ENCODE results near the gene TMEM120B.
A peak's percentile ranks its signal among the peaks of the same experiment; 100 is the strongest.

The TMEM120B gene

DNA sequence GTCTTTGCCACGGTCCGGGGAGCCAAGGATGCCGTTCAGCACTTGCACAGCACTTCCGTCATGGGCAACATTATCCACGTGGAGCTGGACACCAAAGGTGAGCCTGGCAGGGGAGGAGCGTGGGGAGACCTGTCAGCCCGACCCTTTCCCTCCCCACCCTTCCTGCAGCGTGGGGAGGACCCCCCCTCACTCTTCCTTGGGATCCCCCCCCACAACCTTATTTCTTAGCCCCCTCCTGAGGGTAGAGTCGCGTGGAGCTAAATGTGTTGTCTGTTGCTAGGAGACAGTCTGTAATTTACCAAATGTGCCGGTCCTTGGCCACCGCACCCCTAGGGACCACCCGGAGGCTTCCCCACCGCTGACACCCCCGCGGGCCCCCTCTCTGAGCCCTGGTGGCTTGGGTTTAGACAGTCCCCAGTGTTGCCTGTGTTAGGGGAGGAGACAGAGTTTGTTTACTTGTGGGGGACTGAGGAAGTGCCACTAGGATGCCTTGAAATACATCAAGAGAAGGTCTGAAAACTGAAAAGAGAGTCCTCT lies 93.5 kb downstream of the TMEM120B start:
- no peak for DNase-seq

DNA sequence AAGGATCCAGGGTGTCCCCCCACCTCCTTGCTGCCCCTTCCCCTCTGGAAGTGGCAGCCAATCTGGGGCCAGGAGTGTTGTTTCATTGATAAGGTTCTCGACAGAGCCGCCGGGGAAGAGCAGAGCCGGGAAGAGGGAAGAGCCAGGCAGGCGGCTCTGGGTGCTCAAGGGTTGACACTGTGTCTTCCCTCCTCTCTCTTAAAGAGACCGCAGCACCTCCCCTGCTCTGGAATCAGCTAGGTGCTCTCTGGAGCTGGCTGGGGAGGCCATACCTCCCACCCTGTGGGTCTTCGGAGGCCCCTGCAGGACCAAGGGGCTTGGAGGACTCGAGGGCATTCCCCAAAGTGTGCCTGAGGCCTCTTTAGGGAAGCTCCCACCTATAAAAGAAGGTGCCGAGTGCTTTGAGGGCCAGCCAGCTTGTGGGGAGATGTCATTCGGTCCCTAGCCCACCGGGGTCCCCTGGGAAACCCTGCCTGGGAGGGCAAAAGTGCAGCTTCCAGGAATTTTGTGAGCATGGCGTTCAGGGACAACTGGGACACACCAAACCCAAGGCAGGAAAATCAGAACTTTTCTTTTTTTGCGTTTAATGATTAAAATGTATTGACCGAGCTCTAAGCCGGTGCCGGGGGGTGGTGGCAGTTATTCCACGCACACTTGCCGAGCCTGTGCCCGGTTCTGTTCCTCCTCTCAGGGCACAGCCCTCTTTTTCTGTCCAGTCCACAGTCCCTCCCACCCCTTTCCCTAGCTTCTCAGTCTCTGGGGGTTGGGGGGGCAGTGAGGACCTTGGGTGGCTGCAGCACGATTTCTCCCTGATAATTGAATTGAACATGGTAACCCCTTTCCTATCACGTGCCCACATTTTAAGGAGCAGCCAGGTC lies 94.2 kb downstream of the TMEM120B start:
- no peak for DNase-seq

DNA sequence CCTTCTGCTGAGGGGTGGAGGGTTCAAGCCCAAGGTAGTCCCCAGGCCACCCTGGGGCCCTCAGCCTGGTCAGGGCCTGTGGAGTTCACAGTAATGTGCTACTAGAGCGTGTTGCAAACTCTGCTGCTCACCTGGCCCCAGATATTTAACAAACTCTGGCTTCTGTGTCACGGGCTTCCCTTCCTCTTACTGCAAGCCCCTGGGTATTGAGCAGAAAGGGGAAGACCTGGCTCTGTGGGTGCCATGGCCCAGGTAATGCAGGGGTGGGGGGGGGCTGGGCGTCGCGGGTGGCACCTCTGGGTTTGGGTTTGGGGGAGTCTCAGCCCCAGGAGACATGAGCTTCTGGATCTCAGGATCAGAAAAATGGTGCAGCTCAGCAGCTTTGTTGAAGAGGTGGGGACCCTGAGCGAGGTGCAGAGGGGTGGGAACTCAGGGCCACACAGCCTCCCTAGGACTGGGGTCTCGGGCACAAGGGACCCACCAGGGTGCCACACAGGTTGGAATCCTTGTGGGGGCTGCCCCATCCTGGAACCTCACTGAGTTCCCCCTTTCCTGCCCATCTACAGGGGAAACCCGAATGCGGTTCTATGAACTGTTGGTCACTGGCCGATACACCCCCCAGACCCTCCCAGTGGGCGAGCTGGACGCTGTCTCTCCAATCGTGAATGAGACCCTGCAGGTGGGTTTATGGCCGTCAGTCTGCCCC lies 95.2 kb downstream of the TMEM120B start:
- no peak for DNase-seq

DNA sequence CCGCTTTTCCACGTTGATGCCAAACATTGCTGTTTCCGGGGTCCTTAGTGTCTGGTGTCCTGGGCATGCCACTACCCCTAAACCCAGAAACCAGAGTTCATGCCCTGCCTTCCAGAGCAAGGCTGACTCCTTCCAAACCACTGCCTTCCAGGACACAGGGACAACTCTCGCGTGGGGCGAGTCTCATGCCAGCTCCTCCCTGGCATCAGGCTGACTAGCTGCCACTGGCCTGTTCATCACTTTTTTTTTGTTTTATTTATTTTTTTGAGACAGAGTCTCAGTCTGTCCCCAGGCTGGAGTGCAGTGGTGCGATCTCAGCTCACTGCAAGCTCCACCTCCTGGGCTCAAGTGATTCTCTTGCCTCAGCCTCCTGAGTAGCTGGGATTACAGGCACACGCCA lies 96.1 kb downstream of the TMEM120B start:
- DNase-seq, result no peak

DNA sequence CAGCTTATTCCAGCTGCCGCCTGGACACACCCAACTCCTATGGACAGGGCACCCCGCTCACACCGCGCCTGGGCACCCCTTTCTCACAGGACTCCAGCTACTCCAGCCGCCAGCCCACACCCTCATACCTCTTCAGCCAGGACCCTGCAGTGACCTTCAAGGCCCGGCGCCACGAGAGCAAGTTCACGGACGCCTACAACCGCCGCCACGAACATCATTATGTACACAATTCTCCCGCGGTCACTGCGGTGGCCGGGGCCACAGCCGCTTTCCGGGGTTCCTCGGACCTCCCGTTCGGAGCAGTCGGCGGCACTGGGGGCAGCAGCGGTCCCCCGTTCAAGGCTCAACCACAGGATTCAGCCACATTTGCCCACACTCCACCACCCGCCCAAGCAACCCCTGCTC lies 97.2 kb downstream of the TMEM120B start:
- DNase-seq, result no peak

DNA sequence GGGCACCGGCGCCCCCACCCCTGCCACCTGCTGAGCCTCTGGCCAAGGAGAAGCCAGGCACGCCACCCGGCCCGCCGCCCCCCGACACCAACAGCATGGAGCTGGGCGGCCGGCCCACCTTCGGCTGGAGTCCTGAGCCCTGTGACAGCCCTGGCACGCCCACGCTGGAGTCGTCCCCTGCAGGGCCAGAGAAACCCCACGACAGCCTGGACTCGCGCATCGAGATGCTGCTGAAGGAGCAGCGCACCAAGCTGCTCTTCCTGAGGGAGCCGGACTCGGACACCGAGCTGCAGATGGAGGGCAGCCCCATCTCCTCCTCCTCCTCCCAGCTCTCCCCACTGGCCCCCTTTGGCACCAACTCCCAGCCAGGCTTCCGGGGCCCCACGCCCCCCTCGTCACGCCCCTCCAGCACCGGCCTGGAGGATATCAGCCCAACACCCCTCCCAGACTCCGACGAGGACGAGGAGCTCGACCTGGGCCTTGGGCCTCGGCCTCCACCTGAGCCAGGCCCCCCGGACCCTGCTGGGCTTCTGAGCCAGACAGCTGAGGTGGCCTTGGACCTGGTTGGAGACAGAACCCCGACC lies 97.8 kb downstream of the TMEM120B start:
- no peak for DNase-seq

DNA sequence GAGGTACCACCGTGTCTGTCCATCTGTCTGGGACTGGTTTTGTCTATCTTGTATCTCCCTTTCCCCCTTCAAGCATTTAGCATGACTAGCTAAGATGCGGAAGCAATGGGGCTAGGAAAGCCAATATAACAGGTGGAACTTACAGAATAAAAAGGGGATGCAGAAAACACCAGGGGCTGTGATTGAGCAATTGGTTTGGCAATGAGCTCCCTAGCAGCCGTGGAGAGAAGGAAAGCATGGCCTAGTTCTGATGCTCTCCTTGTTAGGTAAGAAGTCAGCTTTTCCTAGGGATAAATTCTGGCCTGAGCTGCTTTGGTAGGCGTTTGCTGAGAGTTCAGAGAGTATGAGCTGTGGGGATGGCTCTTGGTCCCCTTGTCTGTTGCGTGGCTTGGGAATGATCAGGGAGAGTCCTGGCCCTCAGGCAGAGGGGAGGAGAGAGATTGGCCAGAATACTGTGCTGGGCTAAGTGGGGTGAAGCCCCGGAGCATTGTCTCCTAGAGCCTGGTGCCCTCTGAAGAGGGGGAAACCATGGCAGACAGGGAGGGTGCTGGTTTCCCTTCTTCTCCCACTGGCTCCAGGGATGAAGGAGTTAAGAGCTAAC lies 98.4 kb downstream of the TMEM120B start:
- DNase-seq, result no peak

DNA sequence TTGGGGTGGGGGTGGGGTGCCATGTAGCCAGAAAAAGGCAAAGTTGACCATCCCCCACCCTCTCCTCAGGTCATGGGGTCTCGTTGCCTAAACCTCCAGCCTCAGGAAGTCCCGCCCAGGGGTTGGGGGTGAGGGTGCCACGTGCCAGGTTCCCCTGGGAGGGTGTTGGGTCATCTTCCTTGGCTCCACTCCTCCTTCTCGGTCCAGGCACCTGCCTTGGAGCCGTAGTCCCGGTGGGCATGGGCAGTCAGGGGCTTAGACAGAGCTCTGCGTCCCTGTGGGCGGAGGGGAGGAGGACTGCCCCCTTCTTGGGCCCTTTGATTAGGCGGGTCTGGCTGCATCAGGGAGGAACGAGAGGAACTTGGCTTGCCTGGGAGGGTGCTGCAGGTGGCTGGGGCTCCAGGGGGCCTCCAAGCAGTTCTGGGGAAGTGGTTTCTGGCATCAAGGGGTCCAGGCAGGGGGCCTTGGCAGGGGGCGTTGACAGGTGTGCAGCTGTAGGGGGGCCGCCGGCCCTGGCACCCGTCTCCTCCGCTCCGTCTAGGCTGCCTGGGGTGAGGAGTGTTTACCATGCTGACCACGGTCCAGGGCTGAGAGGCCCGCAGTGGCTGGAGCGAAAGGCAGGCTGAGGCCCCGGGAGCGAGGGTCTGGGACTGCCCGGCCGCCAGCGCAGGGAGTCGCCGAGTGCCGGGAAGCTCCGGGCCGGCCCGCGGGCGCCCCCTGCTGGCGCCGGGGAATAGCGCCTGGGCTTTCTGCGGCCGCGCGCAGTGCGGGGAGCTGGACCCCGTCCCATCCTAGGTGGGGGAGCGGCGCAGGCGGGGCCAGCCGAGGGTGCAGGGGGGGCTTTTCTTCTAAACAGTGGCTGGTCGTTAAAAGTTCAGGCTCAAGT lies 99.1 kb downstream of the TMEM120B start:
- peak; percentile 28 for DNase-seq

DNA sequence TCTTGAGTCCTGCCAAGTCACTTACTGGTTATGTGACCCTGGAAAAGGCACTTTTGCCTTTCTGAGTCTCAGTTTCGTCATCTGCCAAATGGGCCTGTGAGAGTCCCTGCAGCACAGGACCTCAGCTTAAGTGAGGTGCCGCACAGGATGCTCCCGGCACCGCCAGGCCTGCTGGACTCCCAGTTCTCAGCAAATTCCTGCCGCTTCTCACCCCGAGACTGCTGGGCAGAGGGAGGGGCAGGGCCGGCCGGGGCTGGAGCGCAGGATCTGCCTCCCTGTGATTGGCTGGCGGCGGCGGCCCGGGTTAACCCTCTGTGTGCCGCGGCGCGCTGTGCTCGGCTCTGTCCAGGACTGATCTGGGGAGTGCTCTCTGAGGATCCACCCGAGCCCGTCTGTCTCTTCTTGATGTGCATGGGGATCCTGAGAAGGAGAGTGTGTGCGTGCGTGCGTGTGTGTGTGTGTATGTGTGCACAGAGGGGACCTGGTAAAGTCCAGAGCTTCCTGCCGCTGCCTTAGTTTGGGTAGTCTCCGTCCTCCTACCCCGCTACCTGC lies 99.8 kb downstream of the TMEM120B start:
- DNase-seq, result no peak

DNA sequence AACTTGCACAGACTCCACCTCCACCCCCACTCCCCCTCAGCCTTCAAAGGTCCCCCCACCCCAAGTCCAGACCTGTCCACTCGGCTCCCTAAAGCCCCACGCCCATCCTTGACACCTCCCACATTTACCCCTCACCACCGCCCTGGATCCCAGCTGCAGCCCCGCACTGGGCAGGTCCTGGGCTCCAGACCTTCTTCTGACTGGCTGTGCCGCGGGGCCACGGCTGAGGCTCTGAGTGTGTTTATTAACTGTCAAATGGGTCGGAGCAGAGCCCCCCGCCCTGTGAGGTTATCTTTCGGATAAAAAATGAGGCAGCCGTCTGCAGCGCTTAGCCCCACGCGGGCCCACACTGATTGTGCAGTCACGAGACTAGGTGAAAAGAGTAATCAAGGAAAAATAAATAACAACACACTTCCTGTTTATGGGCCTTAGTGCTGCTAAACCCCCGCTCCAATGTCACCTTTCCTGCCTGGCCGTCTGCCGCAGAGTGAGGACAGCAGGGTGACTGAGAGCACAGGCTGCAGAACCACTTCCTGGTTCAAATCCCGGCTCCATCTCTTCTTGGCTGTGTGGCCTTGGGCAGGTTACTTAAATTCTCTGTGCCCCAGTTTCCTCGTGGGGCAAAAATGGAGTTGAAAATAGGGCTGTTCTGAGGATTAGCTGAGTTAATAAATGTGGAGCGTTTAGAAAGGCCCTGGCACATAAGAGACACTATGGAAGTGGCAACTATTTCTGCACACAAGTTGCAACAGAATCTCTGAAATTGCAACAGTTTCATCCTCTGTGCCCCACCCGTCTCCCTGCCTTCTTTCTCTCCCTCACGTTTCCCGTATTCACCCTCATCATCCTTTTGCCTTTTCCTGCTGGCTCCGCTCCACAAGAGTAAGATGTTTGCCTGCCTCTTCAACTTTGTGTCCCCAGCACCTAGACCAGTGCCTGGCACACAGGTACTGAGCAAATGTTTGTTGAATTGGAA lies 100.7 kb downstream of the TMEM120B start:
- DNase-seq, result no peak

DNA sequence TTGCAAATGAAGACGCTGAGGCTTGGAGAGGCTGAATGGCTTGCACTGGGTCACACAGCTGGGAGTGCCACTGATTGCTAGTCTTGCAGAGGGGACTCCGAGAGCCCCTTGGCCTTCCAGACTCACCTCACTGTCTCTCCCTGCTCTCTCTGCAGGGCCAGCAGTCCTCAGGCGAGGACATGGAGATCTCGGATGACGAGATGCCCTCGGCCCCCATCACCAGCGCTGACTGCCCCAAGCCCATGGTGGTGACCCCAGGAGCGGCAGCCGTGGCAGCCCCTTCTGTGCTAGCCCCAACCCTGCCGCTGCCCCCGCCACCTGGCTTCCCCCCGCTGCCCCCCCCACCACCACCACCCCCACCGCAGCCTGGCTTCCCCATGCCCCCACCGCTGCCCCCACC lies 101.4 kb downstream of the TMEM120B start:
- DNase-seq, result no peak

DNA sequence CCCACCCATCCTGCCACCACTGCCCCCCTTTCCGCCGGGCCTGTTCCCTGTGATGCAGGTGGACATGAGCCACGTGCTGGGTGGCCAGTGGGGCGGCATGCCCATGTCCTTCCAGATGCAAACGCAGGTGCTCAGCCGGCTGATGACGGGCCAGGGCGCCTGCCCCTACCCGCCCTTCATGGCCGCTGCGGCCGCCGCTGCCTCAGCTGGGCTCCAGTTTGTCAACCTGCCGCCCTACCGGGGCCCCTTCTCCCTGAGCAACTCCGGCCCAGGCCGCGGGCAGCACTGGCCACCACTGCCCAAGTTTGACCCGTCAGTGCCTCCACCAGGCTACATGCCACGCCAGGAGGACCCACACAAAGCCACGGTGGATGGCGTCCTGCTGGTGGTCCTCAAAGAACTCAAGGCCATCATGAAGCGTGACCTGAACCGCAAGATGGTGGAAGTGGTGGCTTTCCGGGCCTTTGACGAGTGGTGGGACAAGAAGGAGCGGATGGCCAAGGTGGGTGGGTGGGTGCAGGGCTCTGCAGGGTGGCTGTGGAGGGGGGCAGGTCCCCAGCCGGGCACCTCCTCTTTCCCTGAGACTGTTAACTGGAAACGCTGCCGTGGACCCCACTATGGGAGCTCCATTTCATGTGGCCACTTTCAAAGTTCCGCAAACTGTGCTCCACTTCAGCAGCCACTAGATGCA lies 102.0 kb downstream of the TMEM120B start:
- no peak for DNase-seq

DNA sequence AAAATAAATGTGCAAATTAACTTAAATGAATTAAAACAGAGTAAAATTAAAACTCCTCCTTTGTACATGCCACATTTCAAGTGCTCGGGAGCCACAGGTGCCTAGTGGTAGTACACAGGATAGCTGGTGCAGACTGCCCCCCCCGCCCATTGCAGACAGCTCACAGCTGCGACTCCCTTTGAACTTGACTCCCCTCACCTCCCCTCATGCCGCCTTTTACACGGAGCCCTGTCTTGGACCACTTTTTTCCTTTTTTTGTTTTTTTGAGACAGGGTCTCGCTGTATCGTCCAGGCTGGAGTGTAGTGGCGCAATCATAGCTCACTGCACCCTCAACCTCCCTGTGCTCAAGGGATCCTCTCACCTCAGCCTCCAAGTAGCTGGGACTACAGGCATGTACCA lies 102.7 kb downstream of the TMEM120B start:
- no peak for DNase-seq

DNA sequence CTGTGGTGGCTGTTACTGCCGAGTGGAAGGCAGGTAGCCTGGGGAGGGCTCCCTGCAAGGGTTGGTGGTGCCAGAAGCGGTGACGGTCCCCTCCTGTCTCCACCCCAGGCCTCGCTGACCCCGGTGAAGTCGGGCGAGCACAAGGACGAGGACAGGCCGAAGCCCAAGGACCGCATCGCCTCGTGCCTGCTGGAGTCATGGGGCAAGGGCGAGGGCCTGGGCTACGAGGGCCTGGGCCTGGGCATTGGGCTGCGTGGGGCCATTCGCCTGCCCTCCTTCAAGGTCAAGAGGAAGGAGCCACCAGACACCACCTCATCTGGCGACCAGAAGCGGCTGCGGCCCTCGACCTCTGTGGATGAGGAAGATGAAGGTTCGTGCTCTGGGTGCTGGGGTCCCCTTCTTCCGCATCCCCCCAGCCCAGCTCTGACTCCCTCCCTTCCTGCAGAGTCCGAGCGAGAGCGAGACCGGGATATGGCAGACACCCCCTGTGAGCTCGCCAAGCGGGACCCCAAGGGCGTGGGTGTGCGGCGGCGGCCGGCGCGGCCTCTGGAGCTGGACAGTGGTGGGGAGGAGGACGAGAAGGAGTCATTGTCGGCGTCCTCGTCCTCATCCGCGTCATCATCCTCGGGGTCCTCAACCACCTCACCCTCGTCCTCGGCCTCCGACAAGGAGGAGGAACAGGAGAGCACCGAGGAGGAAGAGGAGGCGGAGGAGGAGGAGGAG lies 104.5 kb downstream of the TMEM120B start:
- no peak for DNase-seq

DNA sequence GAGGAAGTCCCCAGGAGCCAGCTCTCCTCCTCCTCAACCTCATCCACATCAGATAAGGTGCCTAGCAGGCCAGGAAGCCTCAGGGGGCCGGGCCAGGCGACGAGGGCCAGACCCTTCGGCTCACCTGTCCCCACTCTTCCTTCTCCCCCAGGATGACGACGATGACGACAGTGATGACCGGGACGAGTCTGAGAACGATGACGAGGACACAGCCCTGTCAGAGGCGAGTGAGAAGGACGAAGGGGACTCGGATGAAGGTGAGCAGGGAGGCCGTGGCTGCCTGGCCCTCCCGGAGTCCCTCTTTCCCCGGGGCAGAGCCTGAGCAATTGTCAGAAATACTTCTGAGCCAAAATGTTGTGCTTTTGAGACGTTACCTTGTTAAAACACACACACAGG lies 105.1 kb downstream of the TMEM120B start:
- no peak for DNase-seq

DNA sequence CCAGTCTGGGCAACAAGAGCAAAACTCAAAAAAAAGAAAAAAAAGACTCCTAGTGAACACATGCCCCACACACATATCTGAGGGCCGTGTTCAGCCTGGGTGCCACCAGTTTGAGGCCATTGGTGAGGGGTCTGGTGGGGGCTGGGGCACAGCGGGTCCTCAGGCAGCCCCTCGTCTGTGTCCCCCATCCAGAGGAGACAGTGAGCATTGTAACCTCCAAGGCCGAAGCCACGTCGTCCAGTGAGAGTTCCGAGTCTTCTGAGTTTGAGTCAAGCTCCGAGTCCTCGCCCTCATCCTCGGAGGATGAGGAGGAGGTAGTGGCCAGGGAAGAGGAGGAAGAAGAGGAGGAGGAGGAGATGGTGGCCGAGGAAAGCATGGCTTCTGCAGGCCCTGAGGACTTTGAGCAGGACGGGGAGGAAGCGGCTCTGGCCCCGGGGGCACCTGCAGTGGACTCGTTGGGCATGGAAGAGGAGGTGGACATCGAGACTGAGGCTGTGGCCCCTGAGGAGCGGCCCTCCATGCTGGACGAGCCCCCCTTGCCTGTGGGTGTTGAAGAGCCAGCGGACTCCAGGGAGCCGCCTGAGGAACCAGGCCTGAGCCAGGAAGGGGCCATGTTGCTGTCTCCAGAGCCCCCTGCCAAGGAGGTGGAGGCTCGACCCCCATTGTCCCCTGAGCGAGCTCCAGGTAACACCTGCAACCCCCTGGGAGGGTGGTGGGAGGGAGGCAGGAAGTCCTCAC lies 106.8 kb downstream of the TMEM120B start:
- DNase-seq, result no peak

DNA sequence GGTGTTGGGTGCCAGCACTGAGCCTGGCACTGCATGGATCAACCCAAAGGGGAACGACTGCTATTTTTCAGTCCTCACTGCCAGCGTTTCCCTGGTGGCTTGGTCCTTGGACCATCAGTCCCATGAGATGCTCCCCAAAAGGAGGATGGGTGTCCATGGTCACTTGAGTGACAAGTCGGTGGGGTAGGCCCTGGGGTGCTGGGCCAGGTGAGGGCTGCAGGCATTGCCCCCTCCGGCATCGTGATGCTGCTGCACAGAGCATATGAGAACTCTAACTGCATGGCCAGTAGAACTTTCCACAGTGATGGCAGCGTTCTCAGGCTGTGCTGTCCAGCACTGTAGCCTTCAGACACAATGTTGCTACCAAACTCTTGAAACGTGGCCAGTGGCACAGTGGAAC lies 107.5 kb downstream of the TMEM120B start:
- no peak for DNase-seq

DNA sequence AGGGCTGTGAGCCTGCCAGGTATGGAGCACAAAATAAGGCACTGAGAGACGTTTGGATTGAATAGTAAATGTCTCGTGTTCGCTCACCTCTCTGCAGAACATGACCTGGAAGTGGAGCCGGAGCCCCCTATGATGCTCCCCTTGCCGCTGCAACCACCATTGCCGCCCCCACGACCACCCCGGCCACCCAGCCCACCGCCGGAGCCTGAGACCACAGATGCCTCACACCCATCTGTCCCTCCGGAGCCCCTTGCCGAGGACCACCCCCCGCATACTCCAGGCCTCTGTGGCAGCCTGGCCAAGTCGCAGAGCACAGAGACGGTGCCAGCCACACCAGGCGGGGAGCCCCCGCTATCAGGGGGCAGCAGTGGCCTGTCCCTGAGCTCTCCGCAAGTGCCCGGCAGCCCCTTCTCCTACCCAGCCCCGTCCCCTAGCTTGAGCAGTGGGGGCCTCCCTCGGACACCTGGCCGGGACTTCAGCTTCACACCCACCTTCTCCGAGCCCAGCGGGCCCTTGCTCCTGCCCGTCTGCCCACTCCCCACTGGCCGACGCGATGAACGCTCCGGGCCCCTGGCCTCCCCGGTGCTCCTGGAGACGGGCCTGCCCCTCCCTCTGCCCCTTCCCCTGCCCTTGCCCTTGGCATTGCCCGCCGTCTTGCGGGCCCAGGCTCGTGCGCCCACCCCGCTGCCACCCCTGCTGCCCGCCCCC lies 110.0 kb downstream of the TMEM120B start:
- no peak for DNase-seq
